Stimulated activated CD8-positive, alpha-beta memory T cell treated with anti-CD3 and anti-CD28 coated beads, Interleukin-4, amount 100 ng/mL, for 1 hour (primary cell): ENCODE results near the gene ANAPC7.
A peak's percentile ranks its signal among the peaks of the same experiment; 100 is the strongest.
"Not testable (repeated sequence)": the region's sequence is repeated elsewhere in the genome, so short reads cannot be mapped to it uniquely, and the experiment has no call there.

Experiments
- DNase-seq, 2 donors: peaks; one replicate each; pipeline ENCODE4 v3.0.0-alpha.2; 2020; ENCODE audit warnings: low read depth in 2 of 2, low spot score in 1 of 2

Gene ANAPC7, protein sequence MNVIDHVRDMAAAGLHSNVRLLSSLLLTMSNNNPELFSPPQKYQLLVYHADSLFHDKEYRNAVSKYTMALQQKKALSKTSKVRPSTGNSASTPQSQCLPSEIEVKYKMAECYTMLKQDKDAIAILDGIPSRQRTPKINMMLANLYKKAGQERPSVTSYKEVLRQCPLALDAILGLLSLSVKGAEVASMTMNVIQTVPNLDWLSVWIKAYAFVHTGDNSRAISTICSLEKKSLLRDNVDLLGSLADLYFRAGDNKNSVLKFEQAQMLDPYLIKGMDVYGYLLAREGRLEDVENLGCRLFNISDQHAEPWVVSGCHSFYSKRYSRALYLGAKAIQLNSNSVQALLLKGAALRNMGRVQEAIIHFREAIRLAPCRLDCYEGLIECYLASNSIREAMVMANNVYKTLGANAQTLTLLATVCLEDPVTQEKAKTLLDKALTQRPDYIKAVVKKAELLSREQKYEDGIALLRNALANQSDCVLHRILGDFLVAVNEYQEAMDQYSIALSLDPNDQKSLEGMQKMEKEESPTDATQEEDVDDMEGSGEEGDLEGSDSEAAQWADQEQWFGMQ

DNA sequence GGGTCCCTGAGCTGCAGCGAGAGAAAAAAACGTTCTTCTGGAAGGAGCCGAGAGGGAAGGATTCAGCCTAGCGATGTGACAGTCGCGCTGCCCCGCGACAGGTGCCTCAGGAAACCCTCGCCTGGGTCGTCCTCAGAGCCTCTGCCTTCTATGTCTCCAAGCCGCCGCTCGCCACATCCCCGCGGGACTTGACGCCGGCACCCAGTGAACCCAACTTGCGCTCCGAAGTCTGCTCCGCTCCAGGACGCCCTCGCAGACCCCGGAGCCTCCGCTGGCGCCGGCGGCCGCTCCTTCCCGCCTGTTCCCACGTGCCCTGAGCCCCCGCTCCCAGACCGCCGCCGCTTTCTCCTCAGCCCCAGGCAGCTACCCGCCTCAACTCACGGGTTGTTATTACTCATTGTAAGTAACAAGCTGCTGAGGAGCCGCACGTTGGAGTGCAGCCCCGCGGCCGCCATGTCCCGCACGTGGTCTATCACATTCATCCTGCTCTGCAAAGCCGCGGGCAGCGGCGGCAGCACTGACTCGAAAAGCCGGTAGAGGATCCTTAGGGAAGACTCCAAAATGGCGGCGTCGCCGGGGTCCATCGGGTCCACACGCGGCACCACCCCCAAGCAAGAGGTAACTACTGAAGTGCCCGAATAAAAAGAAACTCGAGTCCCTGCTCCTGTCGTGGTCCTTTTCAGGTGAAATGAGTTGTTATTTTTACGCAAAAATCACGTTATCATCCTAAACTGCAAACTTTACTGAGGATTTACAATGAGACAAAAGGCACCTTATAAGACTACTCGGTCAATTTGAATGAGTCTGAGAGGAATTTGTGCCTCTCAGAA, at the start of gene ANAPC7:
Gene ANAPC7 (minus strand): TSS at position 563 of the 830 bp plus-strand sequence. CDS start 81 bp downstream, at position 482.
- peak; percentile 68 to 69 for DNase-seq

DNA sequence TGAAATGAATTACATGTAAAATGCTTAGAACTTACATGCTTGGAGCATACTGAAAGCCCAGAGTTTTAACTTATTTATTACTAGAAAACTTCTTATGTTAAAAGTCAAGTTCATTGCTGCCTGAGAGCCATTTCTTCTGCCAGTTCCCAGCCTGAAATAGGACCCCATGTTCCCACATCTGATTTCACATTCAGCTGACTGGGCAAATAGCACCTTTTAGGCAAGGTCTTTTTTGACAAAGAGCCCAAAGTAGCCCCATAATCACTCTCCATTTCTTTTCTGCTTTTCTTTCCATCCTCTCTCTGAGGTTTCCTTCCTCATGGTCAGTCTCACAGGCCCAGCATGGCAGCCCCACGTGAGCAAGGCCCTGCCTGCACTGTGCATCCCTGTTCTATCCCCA, 47.8 kb upstream of the ANAPC7 start:
- no peak for DNase-seq

DNA sequence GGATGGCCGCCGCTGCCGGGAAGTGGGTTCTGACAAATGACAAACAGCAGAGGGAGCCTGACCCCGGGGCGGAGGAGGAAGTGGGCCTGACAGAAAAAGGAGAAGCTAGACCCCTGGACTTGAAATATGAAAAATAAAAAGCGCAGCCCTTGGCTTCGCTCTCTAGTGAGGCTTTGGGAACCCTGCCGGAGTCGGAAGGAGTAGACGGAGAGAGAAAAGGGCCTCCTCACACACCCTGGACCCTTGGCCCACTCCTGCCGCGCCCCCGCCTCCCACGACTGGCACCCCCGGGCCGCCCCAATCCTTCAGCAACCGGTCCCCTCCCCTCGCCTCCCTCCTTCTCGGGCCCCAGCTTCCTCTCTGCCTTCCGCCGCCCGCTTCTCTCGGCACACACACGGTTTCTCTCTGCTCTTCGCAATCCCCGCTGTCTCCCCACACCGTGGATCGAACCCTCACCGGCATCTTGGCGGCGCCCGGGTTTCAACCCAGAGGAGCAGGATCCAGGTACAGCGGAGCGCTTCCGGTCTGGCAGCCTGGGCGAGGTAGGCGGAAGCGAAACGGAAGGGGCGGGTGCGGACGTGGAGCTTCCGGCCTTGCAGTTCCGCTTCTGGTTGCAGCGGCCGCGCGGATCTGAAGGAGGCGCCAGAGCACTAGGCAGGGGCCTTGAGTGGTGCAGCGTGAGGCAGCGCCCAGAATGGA, 46.4 kb upstream of the ANAPC7 start, which contains the start of gene ARPC3:
Gene ARPC3 (minus strand): TSS at position 539 of the 699 bp plus-strand sequence. CDS start 77 bp downstream, at position 462.
- peak; percentile 85 to 89 for DNase-seq

DNA sequence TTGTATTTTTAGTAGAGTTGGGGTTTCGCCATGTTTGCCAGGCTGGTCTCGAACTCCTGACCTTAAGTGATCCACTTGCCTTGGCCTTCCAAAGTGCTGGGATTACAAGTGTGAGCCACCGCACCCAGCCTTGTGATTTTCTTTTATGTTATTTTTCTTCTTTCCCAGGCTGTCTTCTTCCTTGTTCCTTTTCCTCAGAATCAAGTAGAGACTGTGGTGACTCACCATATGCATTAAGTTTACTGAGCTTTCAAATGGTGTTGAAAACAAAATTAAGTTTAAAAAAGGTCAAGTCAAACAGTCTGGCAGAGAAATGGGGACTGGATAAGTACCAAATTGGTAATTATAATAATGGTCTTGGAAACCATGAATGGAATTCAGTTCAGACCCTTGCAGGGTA, 40.9 kb upstream of the ANAPC7 start:
- no peak for DNase-seq

DNA sequence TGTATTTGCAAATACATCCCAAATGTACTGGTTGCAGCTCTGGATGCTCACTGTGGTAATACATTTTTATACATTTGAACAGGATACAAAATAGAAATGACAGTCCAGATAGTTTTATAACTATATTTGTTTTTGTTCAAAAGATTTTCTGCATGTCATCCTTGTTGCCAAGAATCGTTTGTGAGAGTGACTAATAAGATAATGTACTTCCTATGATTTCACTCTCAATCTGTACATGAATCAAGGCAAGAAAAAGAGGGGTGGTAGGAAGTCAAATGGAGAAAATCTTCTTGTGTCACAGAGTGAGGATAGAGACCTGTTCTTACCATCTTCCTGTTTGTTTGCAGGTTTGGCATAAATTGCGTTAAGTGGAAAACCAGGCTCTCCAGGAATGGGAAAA, 32.7 kb upstream of the ANAPC7 start:
- DNase-seq = no peak

DNA sequence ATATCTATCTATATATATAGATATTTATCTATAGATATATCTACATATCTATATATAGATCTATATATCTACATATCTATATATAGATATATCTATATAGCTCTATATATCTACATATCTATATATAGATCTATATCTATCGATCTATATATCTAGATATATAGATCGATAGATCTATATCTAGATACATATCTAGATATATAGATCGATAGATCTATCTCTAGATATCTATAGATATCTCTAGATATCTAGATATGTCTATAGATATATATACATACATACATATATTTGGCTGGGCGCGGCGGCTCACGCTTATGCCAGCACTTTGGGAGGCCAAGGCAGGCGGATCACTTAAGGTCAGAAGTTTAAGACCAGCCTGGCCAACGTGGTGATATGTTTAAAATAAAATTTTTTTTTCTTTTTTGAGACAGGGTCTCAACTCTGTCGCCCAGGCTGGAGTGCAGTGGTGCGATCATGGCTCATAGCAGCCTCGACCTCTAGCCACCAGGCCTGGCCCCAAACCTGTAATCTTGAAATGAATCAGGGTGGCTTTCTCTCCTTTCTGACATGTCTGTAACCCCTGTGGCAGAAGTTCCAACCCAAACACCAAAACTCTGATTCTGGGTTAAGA, 28.6 kb upstream of the ANAPC7 start:
- no peak for DNase-seq

DNA sequence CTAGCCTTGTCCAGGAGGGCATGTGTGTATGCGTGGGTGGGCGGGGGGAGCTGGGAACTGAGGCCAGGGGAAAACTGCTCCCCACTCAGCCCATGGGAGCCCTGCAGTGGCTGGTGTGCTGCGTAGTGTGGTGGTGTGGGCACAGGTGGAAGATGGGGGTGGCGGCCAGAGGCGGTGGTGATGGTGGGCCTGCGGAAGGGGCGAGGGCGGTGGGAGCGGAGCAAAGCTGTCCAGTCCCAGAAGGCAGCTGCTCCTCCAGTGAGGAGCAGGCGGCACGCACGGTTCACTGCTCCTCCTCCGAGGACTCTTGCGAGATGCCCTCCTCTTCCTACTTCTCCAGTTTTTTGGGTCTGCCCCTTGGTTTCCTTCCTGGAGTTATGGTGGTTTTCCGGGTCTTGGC, 26.2 kb upstream of the ANAPC7 start:
- DNase-seq = not testable (repeated sequence)

DNA sequence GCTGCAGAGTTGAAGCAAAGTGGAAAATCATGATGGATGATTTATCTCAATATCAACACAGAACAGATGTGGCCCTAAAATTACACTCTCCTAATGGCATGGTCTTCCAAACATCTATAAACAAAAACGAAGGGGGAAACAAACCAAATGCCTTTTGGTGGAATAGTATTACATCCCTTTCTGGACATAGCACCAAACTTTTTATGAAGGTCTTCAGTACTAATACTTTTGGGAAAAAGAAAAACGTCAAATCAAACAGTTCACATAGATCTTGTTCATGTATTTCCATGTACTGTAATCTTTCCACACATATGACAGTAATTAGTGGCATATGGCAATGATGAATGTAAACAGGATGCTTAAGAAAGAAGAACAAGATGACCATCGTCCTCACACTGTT, 22.9 kb upstream of the ANAPC7 start:
- DNase-seq = no peak

DNA sequence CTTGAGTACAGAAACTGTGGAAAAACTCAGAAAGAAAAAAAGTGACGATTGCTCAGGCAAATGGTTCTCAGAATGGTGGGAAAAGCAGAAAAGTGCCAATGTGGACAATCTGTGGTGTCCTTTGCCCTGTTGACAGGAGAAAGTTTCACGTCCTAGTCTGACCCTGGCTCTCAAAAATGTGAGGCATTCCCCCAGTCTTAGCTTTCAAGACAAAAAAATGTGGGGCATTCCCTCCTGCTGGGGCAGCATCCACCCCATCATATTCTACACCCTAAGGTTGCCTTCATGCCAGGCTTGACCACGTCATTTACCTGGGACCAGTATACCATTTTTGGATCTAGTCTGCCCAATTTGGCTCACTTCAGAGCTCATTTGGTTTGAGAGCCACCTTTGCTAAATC, 20.7 kb upstream of the ANAPC7 start:
- DNase-seq = no peak

DNA sequence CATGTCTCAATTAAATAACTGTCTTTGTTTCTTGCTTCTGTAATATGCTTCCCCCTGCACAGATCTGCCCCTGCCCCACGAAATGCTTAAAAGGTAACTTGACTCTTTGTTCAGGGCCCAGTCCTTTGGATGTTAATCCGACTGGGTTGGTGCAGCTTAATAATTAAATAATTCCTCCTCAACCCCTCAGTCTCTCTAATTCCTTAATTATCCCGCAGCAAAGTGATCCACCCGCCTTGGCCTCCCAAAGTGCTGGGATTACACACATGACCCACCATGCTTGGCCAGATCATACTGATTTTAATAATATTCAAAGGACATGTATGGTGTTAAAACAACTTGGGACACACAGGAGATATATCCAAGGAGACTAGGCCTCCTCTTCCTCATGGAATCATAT, 18.2 kb upstream of the ANAPC7 start:
- no peak for DNase-seq

DNA sequence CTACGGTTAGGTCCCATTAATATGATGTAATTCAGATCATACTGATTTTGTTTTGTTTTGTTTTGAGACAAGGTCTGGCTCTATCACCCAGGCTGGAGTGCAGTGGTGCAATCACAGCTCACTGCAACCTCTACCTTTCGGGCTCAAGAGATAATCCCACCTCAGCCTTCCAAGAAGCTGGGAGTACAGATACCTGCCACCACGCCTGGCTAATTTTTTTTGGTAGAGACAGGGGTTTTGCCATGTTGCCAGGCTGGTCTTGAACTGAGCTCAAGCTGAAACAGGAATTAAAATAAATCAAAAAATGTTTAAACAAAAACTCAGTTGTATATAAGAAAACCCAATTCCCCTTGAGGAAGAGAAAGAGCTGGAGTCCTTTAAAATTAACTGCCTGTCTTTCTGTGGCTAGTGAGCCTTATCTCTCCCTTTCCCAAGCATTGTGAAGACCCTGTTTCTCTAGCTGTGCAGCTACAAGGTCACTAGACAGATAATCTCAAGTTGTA, 17.7 kb upstream of the ANAPC7 start:
- DNase-seq = no peak

DNA sequence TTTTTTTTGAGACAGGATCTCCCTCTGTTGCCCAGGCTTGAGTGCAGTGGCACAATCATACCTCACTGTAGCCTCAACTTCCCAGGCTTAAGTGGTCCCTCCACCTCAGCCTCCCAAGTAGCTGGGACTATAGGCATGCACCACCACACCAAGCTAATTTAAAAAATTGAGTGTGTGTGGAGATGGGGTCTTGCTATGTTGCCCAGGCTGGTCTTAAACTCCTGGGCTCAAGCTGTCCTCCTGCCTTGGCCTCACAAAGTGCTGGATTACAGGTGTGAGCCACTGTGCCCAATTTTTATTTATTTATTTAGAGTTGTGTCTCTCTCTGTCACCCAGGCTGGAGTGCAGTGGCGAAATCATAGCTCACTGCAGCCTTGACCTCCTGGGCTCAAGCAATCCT, 17.1 kb upstream of the ANAPC7 start:
- not testable (repeated sequence) for DNase-seq

DNA sequence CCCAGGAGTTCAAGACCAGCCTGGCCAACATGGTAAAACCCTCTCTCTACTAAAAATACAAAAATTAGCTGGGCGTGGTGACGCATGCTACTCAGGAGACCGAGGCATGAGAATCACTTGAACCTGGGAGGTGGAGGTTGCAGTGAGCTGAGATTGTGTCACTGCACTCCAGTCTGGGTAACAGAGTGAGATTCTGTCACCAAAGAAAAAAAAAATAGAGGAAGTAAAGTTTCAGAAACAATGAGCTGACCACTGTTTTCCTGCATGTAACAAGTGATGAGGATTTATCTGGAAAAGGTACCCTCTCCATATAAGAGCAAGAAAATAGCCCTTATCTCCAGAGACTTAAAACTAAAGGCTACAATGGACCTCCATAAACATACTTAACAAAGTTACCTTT, 13.6 kb upstream of the ANAPC7 start:
- DNase-seq = not testable (repeated sequence)

DNA sequence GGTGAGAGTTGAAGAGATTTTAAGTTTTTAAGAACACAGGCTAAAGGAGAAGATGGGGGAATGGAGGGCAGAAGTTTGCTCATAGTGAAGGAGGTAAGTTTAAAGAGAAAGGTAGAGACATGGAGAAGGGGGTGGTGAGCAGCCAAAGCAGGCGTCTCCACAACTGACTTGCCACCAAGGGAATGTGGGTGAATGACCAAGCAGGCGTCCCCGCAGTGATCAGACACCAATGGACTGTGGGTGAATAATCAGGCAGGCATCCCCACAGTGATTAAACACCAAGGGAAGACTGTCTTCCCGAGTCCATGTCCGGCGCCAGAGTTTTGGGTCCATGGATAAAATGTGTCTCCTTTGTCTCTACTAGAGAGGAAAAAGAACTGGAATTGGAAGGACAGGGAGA, 6.6 kb upstream of the ANAPC7 start:
- not testable (repeated sequence) for DNase-seq

DNA sequence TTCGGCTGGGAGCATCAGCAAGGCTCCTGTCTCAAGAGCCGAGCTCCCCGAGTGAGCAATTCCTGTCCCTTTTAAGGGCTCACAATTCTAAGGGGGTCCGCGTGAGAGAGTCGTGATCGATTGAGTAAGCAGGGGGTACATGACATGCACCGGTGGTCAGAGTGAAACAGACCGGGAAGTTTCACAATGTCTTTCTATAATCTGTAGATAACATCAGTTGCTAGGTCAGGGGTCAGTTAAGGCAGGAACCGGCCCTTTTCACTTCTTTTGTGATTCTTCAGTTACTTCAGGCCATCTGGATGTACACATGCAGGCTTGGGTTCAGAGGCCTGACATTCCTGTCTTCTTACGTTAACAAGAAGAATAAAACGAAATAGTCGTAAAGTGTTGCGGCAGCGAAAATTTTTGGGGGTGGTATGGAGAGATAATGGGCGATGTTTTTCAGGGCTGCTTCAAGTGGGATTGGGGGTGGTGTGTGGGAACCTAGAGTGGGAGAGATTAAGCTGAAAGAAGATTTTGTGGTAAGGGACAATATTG, 1.7 kb upstream of the ANAPC7 start:
- DNase-seq = not testable (repeated sequence)

DNA sequence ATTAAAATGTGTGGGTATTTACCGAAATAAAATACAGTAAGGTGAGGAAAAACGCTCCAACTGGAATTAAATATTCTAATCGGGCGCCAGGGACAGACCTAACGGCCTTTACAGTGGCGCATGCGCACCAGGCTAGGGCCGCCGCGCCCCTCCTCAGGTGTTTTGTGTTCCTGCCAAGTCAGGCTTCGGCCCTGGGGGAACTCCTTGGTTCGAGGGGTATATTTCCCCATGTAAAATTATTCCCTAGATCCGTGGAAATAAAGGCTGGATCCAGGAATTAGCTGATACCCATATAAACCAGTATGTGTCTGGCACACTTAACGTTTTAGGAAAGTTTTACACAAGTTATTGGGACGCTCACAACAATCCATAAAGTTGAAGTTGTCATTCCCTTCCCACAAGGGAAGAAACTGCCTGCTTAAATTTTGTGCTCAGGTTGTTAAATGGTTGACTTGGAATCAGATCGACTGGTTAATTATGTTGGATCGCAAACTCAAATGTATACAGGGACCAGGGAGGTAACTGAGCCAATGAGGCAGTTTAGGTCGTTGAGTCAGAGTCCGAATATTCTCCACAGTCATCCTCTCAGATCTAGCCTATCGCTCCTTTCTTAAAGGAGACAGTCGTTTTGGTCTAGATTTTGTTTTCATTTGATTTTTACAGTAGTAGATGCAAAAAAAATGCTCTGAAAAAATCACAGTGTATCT, 621 bp upstream of the ANAPC7 start:
- peak; percentile 54 to 63 for DNase-seq

DNA sequence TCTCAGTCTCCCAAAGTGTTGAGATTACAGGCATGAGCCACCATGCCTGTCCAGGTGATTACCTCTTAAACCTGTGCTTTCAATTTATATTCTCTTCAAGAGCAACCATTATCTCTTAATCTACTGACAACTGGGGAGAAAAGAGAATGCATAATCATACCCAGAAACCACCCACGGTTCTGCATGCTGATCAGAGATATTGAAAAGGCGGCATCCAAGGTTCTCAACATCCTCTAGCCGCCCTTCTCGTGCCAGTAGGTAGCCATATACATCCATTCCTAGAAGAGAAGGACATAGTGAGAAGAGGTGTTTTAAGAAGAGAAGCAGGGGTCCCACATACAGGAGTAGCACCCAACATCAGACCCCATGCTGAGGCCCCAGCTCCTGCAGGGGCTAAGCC, 20.8 kb downstream of the ANAPC7 start:
- no peak for DNase-seq

DNA sequence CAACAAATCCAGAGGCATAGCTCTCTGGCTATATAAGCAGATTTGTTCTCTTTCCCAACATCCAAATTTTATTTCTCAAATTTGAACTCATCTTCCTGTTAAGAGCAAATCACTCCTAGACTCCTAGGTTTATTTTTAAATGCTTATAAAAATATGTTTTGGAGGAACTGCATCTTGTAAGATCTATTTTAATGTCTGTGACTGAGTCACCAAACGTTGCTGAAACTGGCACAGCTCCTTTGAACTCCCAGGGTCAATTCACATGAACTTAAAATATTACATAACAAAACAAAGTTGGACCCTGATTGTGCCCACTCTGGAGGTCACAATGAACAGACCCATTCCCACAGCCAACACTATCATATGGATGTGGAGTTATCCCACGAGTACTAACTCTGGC, 23.9 kb downstream of the ANAPC7 start:
- no peak for DNase-seq

DNA sequence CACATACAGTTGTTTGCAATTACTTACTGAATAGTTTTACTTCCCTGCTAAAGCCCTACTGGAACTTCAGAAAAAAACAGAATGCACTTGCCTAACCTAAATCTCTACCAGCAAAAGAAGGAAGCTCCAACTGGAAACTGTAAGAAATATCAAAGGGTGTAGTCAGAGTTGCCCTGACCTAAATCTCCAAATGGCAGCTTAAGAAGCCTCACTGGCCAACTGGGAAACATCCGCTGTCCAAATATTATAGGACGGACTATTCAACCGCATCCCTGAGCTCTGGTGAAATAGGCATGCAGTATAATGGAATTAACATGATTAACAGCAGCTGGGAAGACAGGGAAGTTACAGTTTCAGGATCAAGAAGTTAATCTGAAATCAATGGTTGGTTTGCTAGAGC, 24.3 kb downstream of the ANAPC7 start:
- DNase-seq = no peak
